Esophagus squamous epithelium (tissue), 4 donors: ENCODE measurements around the gene C4orf54.

ENCODE experiments used
- POLR2A ChIP-seq, 4 donors: fragments of 450-650 bp; IDR thresholded peaks; one replicate each; pipeline ENCODE4 v1.6.1; 2017; ENCODE audit warnings: antibody characterized with exemption in 4 of 4, mild to moderate bottlenecking in 4 of 4, moderate library complexity in 3 of 4
- TF ChIP-seq, protein P1 (sequence below), 6 experiments: fragments of 450-650 bp in 4 of 6; fragments of 200-600 bp in 2 of 6; sonication (generic) in 2 of 6; IDR thresholded peaks; one replicate each; pipeline ENCODE4 v1.5.1; 2016 to 2019; ENCODE audit warnings: antibody characterized with exemption in 6 of 6, mild to moderate bottlenecking in 4 of 6, moderate library complexity in 4 of 6

DNA sequence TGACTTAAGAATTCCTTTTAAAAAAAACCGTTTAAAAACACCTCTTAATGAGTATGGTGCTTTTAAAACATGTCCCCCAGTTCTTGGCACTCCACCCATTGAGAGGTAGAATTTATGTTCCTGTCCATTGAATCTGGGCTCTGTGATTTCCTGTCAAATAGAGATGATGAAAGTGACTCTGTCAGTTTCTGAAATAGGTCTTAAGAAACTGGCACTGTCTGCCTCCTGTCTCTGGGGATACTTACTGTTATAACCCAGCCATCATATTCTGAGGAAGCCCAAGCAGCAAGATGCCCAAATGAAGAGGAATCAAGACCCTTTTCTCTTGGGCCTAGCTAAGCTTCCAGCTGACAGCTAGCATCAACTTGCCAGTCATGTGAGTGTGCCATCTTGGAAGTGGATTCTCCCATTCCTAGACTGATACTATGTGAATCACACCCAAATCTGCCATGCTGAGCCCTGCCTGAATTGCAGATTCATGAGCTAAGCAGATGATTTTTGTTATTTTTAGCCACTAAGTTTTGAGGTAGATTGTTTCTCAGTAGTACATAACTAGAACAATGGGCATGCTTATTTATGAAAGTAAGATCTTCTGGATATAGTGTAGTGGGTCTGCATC lies 22.8 kb downstream of the C4orf54 start:
- TF ChIP-seq, protein P1, sequence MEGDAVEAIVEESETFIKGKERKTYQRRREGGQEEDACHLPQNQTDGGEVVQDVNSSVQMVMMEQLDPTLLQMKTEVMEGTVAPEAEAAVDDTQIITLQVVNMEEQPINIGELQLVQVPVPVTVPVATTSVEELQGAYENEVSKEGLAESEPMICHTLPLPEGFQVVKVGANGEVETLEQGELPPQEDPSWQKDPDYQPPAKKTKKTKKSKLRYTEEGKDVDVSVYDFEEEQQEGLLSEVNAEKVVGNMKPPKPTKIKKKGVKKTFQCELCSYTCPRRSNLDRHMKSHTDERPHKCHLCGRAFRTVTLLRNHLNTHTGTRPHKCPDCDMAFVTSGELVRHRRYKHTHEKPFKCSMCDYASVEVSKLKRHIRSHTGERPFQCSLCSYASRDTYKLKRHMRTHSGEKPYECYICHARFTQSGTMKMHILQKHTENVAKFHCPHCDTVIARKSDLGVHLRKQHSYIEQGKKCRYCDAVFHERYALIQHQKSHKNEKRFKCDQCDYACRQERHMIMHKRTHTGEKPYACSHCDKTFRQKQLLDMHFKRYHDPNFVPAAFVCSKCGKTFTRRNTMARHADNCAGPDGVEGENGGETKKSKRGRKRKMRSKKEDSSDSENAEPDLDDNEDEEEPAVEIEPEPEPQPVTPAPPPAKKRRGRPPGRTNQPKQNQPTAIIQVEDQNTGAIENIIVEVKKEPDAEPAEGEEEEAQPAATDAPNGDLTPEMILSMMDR (IDR thresholded peaks at IDR 0.05): no peak
- TF ChIP-seq POLR2A (IDR thresholded peaks at IDR 0.05): no peak
